SU-DHL-6 (cell line): Measurements from ENCODE around the gene SLC23A2.

Source experiments
- CTCF ChIP-seq: fragments of 200-600 bp; sonication (generic); IDR thresholded peaks from one replicate; pipeline ENCODE4 v1.5.1; 2017; ENCODE audit warnings: antibody characterized with exemption, mild to moderate bottlenecking, low read length, moderate library complexity; ENCODE audit not compliant: insufficient read depth, poor library complexity, severe bottlenecking
- EZH2phosphoT487 ChIP-seq: fragments of 200-600 bp; sonication (generic), shearing (Covaris generic); conservative IDR thresholded peaks from 2 replicates; pipeline ENCODE4 v1.6.1; 2018; ENCODE audit warnings: mild to moderate bottlenecking, antibody characterized with exemption, low read length, moderate library complexity, mixed read lengths

GRCh38 chr20:4920131-4920530 lies 81.2 kb downstream of the SLC23A2 start:
- TF ChIP-seq CTCF = no peak
- no peak for TF ChIP-seq EZH2phosphoT487
